GM12875 (cell line): Measurements from ENCODE around the gene SERPINA3.

Experiments
- H3K4me3 ChIP-seq: one replicate; pipeline ENCODE4 v1.5.1; 2011; ENCODE audit warnings: low read depth, low read length, control low read depth
- TF ChIP-seq, protein P1 (sequence below): IDR thresholded peaks from 2 replicates; pipeline ENCODE4 v1.5.1; 2011; ENCODE audit warnings: low read depth, mild to moderate bottlenecking, control low read depth, inconsistent platforms, low read length, moderate library complexity, borderline replicate concordance; ENCODE audit not compliant: insufficient read depth

SERPINA3 gene

DNA sequence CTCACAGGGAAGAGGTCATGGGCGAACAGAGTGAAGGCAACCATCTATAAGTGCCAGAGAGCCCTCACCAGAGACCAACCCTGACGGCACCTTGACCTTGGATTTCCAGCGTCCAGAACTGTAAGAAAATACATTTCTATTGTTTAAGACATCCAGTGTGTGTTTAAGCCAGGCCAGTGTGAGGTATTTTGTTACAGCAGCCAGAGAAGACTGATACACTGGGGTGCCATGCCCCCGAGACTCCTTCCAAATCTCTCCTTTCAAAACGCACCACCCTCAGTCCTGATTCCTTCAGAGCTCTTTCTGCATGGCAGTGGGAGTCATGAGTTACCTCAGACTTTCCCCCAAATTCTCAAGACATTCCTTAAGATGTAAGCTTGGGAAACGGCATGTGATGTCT lies 33.5 kb upstream of the SERPINA3 start:
- no peak overlapping the region for H3K4me3 ChIP-seq
- TF ChIP-seq, protein P1, sequence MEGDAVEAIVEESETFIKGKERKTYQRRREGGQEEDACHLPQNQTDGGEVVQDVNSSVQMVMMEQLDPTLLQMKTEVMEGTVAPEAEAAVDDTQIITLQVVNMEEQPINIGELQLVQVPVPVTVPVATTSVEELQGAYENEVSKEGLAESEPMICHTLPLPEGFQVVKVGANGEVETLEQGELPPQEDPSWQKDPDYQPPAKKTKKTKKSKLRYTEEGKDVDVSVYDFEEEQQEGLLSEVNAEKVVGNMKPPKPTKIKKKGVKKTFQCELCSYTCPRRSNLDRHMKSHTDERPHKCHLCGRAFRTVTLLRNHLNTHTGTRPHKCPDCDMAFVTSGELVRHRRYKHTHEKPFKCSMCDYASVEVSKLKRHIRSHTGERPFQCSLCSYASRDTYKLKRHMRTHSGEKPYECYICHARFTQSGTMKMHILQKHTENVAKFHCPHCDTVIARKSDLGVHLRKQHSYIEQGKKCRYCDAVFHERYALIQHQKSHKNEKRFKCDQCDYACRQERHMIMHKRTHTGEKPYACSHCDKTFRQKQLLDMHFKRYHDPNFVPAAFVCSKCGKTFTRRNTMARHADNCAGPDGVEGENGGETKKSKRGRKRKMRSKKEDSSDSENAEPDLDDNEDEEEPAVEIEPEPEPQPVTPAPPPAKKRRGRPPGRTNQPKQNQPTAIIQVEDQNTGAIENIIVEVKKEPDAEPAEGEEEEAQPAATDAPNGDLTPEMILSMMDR: no peak

GRCh38 chr14:94581127-94581999 lies 30.8 kb upstream of the SERPINA3 start, which contains the start of gene SERPINA5:
SERPINA5 (plus strand) TSS chr14:94581426; CDS start chr14:94587363, 5,937 bp downstream.
- H3K4me3 ChIP-seq: no peak within 1 kb of the TSS
- TF ChIP-seq, protein P1: no peak

DNA sequence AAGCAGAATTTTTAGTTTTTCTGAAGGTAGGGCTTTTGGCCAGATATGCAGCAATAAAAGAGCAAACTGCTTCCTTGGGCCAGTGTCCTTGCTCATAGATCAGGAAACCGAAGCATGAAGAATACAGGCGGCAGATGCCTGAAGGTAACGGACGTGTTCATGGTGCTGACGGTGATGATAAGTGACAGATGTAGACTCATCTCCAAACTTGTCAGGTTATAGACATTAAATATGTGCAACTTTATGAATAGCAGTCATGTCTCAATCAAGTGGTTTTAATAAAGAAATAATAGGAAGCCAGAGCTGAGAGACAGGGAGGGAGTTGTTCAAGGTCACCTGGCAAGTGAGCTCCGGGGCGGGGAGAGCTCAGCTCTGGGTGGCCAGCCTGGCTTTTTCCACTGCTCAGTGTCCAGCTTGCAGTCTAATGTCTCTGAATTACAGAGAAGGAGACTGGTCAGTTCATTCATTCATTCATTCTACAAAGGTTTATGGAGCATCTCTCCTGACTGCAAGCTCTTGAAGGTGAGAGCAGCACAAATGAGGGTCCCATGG lies 29.9 kb upstream of the SERPINA3 start:
- H3K4me3 ChIP-seq: no peak overlapping the region
- TF ChIP-seq, protein P1: no peak

GRCh38 chr14:94582851-94583250 lies 29.3 kb upstream of the SERPINA3 start:
- H3K4me3 ChIP-seq: no peak overlapping the region
- TF ChIP-seq, protein P1: no peak

GRCh38 chr14:94583557-94583956 lies 28.6 kb upstream of the SERPINA3 start:
- TF ChIP-seq, protein P1: no peak
- H3K4me3 ChIP-seq: no peak overlapping the region

GRCh38 chr14:94584591-94585280 lies 27.5 kb upstream of the SERPINA3 start:
- TF ChIP-seq, protein P1: no peak
- H3K4me3 ChIP-seq: no peak overlapping the region
